ENCODE data around the gene HOXC9.

DNA sequence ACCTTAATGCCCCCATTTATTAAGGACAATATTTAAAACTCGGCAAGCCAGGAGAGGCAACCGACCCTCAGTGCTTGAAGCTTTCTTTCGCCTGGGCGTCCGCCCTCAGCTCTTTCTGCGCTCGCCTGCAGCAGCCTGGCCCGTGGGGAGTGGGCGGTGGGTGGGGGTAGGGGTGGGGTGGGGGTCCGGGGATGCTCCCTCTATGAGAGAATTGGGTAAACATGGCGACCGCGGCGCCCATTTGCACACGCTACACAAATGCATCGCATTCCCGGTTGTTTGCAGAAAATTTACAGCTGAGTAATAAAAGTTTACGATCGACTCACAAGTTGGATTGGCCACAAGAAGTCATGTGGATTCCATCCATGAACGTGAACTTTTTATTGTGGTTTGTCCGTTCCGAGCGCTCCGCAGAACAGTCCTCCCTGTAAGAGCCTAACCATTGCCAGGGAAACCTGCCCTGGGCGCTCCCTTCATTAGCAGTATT, 16.6 kb downstream of the HOXC9 start:
- TF ChIP-seq POLR2A (IDR thresholded peaks at IDR 0.05): peak in 1 of 2 donors; percentile 22
- TF ChIP-seq, protein P1, sequence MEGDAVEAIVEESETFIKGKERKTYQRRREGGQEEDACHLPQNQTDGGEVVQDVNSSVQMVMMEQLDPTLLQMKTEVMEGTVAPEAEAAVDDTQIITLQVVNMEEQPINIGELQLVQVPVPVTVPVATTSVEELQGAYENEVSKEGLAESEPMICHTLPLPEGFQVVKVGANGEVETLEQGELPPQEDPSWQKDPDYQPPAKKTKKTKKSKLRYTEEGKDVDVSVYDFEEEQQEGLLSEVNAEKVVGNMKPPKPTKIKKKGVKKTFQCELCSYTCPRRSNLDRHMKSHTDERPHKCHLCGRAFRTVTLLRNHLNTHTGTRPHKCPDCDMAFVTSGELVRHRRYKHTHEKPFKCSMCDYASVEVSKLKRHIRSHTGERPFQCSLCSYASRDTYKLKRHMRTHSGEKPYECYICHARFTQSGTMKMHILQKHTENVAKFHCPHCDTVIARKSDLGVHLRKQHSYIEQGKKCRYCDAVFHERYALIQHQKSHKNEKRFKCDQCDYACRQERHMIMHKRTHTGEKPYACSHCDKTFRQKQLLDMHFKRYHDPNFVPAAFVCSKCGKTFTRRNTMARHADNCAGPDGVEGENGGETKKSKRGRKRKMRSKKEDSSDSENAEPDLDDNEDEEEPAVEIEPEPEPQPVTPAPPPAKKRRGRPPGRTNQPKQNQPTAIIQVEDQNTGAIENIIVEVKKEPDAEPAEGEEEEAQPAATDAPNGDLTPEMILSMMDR (IDR thresholded peaks at IDR 0.05): no peak
